Calu3 (cell line): Measurements from ENCODE around the gene GNA12. TPM values are rescaled to one million over a fixed set of nuclear protein-coding genes. Genes with fewer than 3 reads are reported as not detected.

Source experiments
- BruUV-seq: library from RNA; stranded (reverse); fragments of 400-500 nt; replicated peaks from 2 replicates; lab custom pipeline; 2021; lab: Mats Ljungman, UMichigan
- CTCF ChIA-PET: fragments of 300-600 bp; sonication (Branson Sonifier 250); formaldehyde crosslinking; loops from one replicate; lab custom pipeline; 2022; ENCODE audit warnings: antibody characterized with exemption; lab: Charles Lee
- DNase-seq: peaks from one replicate; pipeline ENCODE4 v3.0.0; 2022
- H3K27ac Mint-ChIP-seq: one replicate; pipeline ENCODE4 v1.8.0; 2022; ENCODE audit warnings: mixed read lengths; ENCODE audit not compliant: unreplicated experiment
- H3K27me3 Mint-ChIP-seq: one replicate; pipeline ENCODE4 v1.8.0; 2022; ENCODE audit warnings: mixed read lengths; ENCODE audit not compliant: unreplicated experiment
- H3K36me3 Mint-ChIP-seq: one replicate; pipeline ENCODE4 v1.8.0; 2022; ENCODE audit warnings: mild to moderate bottlenecking, moderate library complexity, mixed read lengths; ENCODE audit not compliant: insufficient read depth, unreplicated experiment
- H3K4me1 Mint-ChIP-seq: one replicate; pipeline ENCODE4 v1.8.0; 2022; ENCODE audit warnings: mild to moderate bottlenecking, low read depth, mixed read lengths; ENCODE audit not compliant: unreplicated experiment
- H3K4me3 Mint-ChIP-seq: one replicate; pipeline ENCODE4 v1.8.0; 2022; ENCODE audit warnings: mild to moderate bottlenecking, low read depth, moderate library complexity, mixed read lengths; ENCODE audit not compliant: unreplicated experiment
- H3K9me3 Mint-ChIP-seq: one replicate; pipeline ENCODE4 v1.8.0; 2022; ENCODE audit warnings: low read depth, mixed read lengths; ENCODE audit not compliant: unreplicated experiment
- CTCF ChIP-seq: fragments of 200-600 bp; IDR thresholded peaks from one replicate; pipeline ENCODE4 v1.8.0; 2022; ENCODE audit warnings: antibody characterized with exemption; ENCODE audit not compliant: unreplicated experiment
- intact Hi-C: fragments of 100-400 bp; cut with micrococcal nuclease; formaldehyde crosslinking; loops from one replicate; pipeline ENCODE4 v1.10.0; 2022; ENCODE audit not compliant: unreplicated experiment
- total RNA-seq: library from RNA; stranded (reverse); gene quantifications from 2 replicates; pipeline ENCODE4 v1.2.3, GENCODE V29; 2022

GNA12 gene
- total RNA-seq, 1 experiment from 2014 or later = 78.3 TPM

- no peak for TF ChIP-seq CTCF
- Mint-ChIP-seq H3K27me3 (no peaks in the 10 kb centered on the region), H3K4me1 (peaks cover 51% of the 10 kb centered on the region), H3K27ac (no peak overlapping the region), H3K9me3 (no peaks in the 10 kb centered on the region), H3K4me3 (no peak overlapping the region), H3K36me3 (peaks cover 3% of the 10 kb centered on the region)
- intact Hi-C loops = no loop called here
- BruUV-seq = no TSS peak
- CTCF ChIA-PET = interaction anchor here (0.5 to 1.0 kb wide), 3 partner anchors 13 to 37 kb away, joined by 3 read pairs; no protein-coding TSS in a partner anchor
- no peak for DNase-seq
These were observed 28.9 kb downstream of the GNA12 start for GRCh38 chr7:2814946-2815874.

- H3K4me3 Mint-ChIP-seq = no peak overlapping the region
- DNase-seq = no peak
- peaks cover 47% of the 10 kb centered on the region for H3K4me1 Mint-ChIP-seq
- BruUV-seq = no TSS peak
- no peaks in the 10 kb centered on the region for H3K36me3 Mint-ChIP-seq
- no peak overlapping the region for H3K27ac Mint-ChIP-seq
- CTCF ChIA-PET = interaction anchor here (0.5 to 1.0 kb wide), 3 partner anchors 12 to 38 kb away, joined by 3 read pairs; no protein-coding TSS in a partner anchor
- no peaks in the 10 kb centered on the region for H3K9me3 Mint-ChIP-seq
- intact Hi-C loops = no loop called here
- H3K27me3 Mint-ChIP-seq = no peaks in the 10 kb centered on the region
- no peak for TF ChIP-seq CTCF
These were observed 29.7 kb downstream of the GNA12 start for GRCh38 chr7:2814186-2814945.

GRCh38 chr7:2813350-2814185 is 30.5 kb downstream of the GNA12 start:
- no peak overlapping the region for H3K27ac Mint-ChIP-seq
- DNase-seq = no peak
- no peaks in the 10 kb centered on the region for H3K27me3 Mint-ChIP-seq
- H3K9me3 Mint-ChIP-seq = no peaks in the 10 kb centered on the region
- no peak for TF ChIP-seq CTCF
- CTCF ChIA-PET = interaction anchor here (0.6 to 1.0 kb wide), 4 partner anchors 10 to 248 kb away, joined by 3 to 6 read pairs (median 4); no protein-coding TSS in a partner anchor
- peaks cover 50% of the 10 kb centered on the region for H3K4me1 Mint-ChIP-seq
- BruUV-seq = no TSS peak
- intact Hi-C loops = no loop called here
- H3K4me3 Mint-ChIP-seq = no peak overlapping the region
- no peaks in the 10 kb centered on the region for H3K36me3 Mint-ChIP-seq

- Mint-ChIP-seq H3K27ac (no peak overlapping the region), H3K4me3 (no peak overlapping the region), H3K4me1 (peaks cover 54% of the 10 kb centered on the region), H3K36me3 (no peaks in the 10 kb centered on the region), H3K27me3 (no peaks in the 10 kb centered on the region), H3K9me3 (no peaks in the 10 kb centered on the region)
- DNase-seq = no peak
- intact Hi-C loops = no loop called here
- TF ChIP-seq CTCF = no peak
- no TSS peak for BruUV-seq
- CTCF ChIA-PET = interaction anchor here (0.6 kb wide), 1 partner anchor 9 kb away, joined by 6 read pairs; no protein-coding TSS in a partner anchor
These were observed 31.3 kb downstream of the GNA12 start for GRCh38 chr7:2812831-2813230.
